GM23338 (cell line): Measurements from ENCODE around the gene ALMS1.

ENCODE experiments used
- CREB1 ChIP-seq: fragments of 250-450 bp; sonication (Bioruptor Pico); IDR thresholded peaks from 2 replicates; pipeline ENCODE4 v1.5.0; 2020; ENCODE audit warnings: low read depth, mild to moderate bottlenecking, moderate library complexity
- CTCF ChIP-seq, 2 experiments: fragments of 200-600 bp in 1 of 2; sonication (generic) in 1 of 2; conservative IDR thresholded peaks; 2 replicates each; pipeline versions ENCODE4 v1.5.1 to v1.6.1; 2016 to 2017; ENCODE audit warnings: antibody characterized with exemption in 2 of 2, low read depth in 2 of 2, mild to moderate bottlenecking in 2 of 2, moderate library complexity in 1 of 2
- ETS1 ChIP-seq: IDR thresholded peaks from 2 replicates; pipeline ENCODE4 v1.6.1; 2016; ENCODE audit warnings: antibody characterized with exemption
- EZH2 ChIP-seq: fragments of 200-600 bp; sonication (generic); IDR thresholded peaks from one replicate; pipeline ENCODE4 v1.8.0; 2017; ENCODE audit warnings: antibody characterized with exemption, mild to moderate bottlenecking, low read depth; ENCODE audit not compliant: unreplicated experiment
- EZH2phosphoT487 ChIP-seq: fragments of 200-600 bp; sonication (generic); IDR thresholded peaks from one replicate; pipeline ENCODE4 v1.8.1; 2018; ENCODE audit warnings: antibody characterized with exemption; ENCODE audit not compliant: unreplicated experiment
- POLR2AphosphoS5 ChIP-seq: IDR thresholded peaks from 2 replicates; pipeline ENCODE4 v1.6.1; 2016; ENCODE audit warnings: antibody characterized with exemption, low read depth

DNA sequence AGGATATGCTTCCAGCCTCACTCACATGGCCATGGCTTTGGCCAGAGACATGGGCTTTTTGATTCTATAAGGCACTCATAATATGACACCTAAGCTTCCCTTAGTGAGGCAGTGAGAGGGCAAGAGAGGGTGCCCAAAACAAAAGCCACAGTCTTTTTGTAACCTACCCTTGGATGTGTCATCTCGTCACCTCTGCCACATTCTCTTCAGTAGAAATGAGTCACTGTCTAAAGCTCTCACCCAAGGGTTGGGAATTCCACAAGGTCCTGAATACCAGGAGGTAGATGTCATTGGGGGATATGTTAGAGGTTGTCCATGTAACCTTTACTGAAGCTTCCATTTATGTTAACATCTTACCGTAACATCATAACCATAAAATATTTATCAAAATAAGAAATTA, 108.4 kb downstream of the ALMS1 start:
- no peak for TF ChIP-seq CTCF (conservative IDR thresholded peaks at IDR 0.05; ENCODE audit: low read depth in 2 of 2)
- TF ChIP-seq EZH2phosphoT487 = no peak
- TF ChIP-seq POLR2AphosphoS5 = no peak
- TF ChIP-seq CREB1 (CRISPR knock-in tag) = no peak
- no peak for TF ChIP-seq ETS1
- no peak for TF ChIP-seq EZH2
